ENCODE measurements around the gene ATL3.

DNA sequence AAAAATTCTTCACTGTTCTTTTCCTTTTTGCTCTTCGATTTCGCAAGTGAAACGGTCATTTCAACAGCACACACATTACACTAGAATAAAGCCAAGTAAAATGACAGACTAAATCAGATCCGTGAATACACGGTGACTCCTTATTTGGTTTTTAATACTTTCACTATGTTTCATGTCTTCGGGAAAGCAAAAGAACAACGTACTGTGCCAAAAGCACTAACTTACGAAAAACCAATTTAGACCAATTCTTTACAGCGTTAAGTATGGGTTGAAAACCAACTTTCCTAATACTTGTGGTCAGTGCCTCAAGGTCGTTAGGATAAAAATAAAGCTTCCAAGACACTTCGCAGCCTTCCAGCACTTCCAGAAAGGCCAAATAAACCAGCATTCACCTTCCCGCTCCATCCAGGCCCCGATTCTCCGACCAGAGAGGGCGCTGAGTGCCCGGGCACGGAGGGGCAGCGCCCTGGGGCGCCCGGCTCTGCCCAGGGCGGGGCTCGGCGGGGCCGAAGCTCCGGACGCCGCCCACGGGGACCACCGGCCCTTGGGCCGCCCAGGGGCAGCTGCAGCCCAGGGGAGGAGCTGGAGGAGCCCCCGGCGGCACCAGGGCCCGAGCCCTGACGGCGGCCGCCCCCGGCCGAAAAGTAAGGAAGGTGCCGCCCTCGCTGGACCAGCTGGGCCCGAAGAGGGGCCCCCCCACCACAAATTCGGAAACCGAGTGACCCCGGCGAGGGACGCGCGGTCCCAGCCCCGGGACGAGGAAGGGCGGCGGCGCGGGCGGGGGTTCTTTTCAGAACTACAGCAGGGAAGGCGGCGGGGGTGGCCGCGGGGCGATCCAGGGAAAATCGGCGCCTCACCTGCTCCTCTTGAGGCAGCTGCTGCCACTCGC is 499 bp downstream of the ATL3 start:
- TF ChIP-seq, protein P1, sequence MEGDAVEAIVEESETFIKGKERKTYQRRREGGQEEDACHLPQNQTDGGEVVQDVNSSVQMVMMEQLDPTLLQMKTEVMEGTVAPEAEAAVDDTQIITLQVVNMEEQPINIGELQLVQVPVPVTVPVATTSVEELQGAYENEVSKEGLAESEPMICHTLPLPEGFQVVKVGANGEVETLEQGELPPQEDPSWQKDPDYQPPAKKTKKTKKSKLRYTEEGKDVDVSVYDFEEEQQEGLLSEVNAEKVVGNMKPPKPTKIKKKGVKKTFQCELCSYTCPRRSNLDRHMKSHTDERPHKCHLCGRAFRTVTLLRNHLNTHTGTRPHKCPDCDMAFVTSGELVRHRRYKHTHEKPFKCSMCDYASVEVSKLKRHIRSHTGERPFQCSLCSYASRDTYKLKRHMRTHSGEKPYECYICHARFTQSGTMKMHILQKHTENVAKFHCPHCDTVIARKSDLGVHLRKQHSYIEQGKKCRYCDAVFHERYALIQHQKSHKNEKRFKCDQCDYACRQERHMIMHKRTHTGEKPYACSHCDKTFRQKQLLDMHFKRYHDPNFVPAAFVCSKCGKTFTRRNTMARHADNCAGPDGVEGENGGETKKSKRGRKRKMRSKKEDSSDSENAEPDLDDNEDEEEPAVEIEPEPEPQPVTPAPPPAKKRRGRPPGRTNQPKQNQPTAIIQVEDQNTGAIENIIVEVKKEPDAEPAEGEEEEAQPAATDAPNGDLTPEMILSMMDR (conservative IDR thresholded peaks at IDR 0.05; ENCODE audit: low read length) = peak; percentile 73
- TF ChIP-seq EZH2phosphoT487 (IDR thresholded peaks at IDR 0.05; ENCODE audit: borderline replicate concordance, low read depth, low read length) = no peak
